HCT116 (cell line): ENCODE results near the gene ADGRE1. TPM values are rescaled to one million over a fixed set of nuclear protein-coding genes. Genes with fewer than 3 reads are reported as not detected.

ENCODE experiments used
- ATAC-seq: fragments of 200-7000 bp; cut with Tn5 transposase; 2 replicates; pipeline ENCODE4 v1.9.1; 2020; ENCODE audit warnings: mild to moderate bottlenecking, moderate library complexity
- BruUV-seq: library from RNA; stranded (reverse); fragments of 400-500 nt; replicated peaks from 2 replicates; lab custom pipeline; 2021; lab: Mats Ljungman, UMichigan
- CTCF ChIA-PET: fragments of 300-600 bp; sonication (Branson Sonifier 250); formaldehyde crosslinking; loops from one replicate; lab custom pipeline; 2021; ENCODE audit warnings: antibody characterized with exemption; lab: Charles Lee
- POLR2A ChIA-PET: fragments of 300-600, 350-600 bp; sonication (Branson Sonifier 250); formaldehyde crosslinking; loops from one replicate; lab custom pipeline; 2021; ENCODE audit warnings: antibody characterized with exemption; lab: Charles Lee
- RAD21 ChIA-PET, 2 experiments: fragments of 300-600 bp; sonication (Branson Sonifier 250); formaldehyde crosslinking; loops; one replicate each; lab custom pipeline; 2023; ENCODE audit warnings: low total read pairs in 2 of 2; ENCODE audit not compliant: uncharacterized antibody in 2 of 2, unreplicated experiment in 2 of 2, low non-redundant PET in 1 of 2; lab: Charles Lee
- DNase-seq: peaks from one replicate; pipeline ENCODE4 v3.0.0-alpha.2; 2010; ENCODE audit warnings: low read depth, low spot score
- H2AFZ ChIP-seq: fragments of 200-600 bp; shearing (Covaris generic), sonication (generic); 2 replicates; pipeline ENCODE4 v1.6.1; 2017; ENCODE audit warnings: low read depth, mixed run types, mixed read lengths, antibody characterized with exemption, low read length; ENCODE audit not compliant: poor library complexity, severe bottlenecking
- H3K27ac ChIP-seq: 2 replicates; pipeline ENCODE4 v1.5.1; 2012; ENCODE audit warnings: low read depth, low read length
- H3K27me3 ChIP-seq: fragments of 200-600 bp; sonication (generic); 2 replicates; pipeline ENCODE4 v1.6.1; 2016; ENCODE audit warnings: mixed run types, low read length, mixed read lengths; ENCODE audit not compliant: insufficient read depth
- H3K36me3 ChIP-seq, 2 experiments: fragments of 200-500 bp in 1 of 2; fragments of 200-600 bp in 1 of 2; sonication (Bioruptor generic) in 1 of 2; sonication (generic) in 1 of 2; 2 replicates each; pipeline versions ENCODE4 v1.5.1 to v1.6.1; 2014 to 2016; ENCODE audit warnings: low read length in 2 of 2, inconsistent platforms in 1 of 2, mixed read lengths in 1 of 2, mixed run types in 1 of 2; ENCODE audit not compliant: insufficient read depth in 2 of 2, control insufficient read depth in 1 of 2
- H3K4me1 ChIP-seq, 2 experiments: fragments of 200-600 bp in 1 of 2; sonication (generic) in 1 of 2; 2 replicates each; pipeline versions ENCODE4 v1.5.1 to v1.6.1; 2012 to 2017; ENCODE audit warnings: low read length in 2 of 2, inconsistent platforms in 1 of 2, mild to moderate bottlenecking in 1 of 2, mixed read lengths in 1 of 2, mixed run types in 1 of 2, moderate library complexity in 1 of 2; ENCODE audit not compliant: insufficient read depth in 2 of 2, control insufficient read depth in 1 of 2
- H3K4me2 ChIP-seq: fragments of 200-600 bp; sonication (generic); 2 replicates; pipeline ENCODE4 v1.6.1; 2017; ENCODE audit warnings: mixed run types, low read length, mixed read lengths
- H3K4me3 ChIP-seq, 2 experiments: fragments of 200-600 bp in 1 of 2; sonication (generic) in 1 of 2; replicated peaks in 1 of 2; 2 replicates each; pipeline ENCODE4 v1.5.1; 2011 to 2016; ENCODE audit warnings: low read length in 2 of 2, control low read depth in 1 of 2, low read depth in 1 of 2, mild to moderate bottlenecking in 1 of 2, mixed read lengths in 1 of 2, mixed run types in 1 of 2
- H3K79me2 ChIP-seq: fragments of 200-600 bp; sonication (generic); 2 replicates; pipeline ENCODE4 v1.6.1; 2017; ENCODE audit warnings: mild to moderate bottlenecking, mixed run types, low read length, moderate library complexity, mixed read lengths; ENCODE audit not compliant: insufficient read depth
- H3K9ac ChIP-seq: fragments of 200-600 bp; sonication (generic); 2 replicates; pipeline ENCODE4 v1.6.1; 2016; ENCODE audit warnings: low read length, mixed read lengths
- H3K9me2 ChIP-seq: fragments of 200-600 bp; sonication (generic), shearing (Covaris generic); 2 replicates; pipeline ENCODE4 v1.6.1; 2017; ENCODE audit warnings: mixed run types, mild to moderate bottlenecking, moderate library complexity; ENCODE audit not compliant: insufficient read depth
- H3K9me3 ChIP-seq, 2 experiments: fragments of 200-500 bp in 1 of 2; fragments of 200-600 bp in 1 of 2; sonication (Bioruptor generic) in 1 of 2; sonication (generic) in 1 of 2; 2 replicates each; pipeline ENCODE4 v1.6.1; 2014 to 2017; ENCODE audit warnings: low read length in 2 of 2, mixed read lengths in 2 of 2, inconsistent platforms in 1 of 2, low read depth in 1 of 2, mild to moderate bottlenecking in 1 of 2, mixed run types in 1 of 2, moderate library complexity in 1 of 2; ENCODE audit not compliant: control insufficient read depth in 1 of 2, insufficient read depth in 1 of 2
- H4K20me1 ChIP-seq: fragments of 200-600 bp; sonication (generic), shearing (Covaris generic); 2 replicates; pipeline ENCODE4 v1.6.1; 2017; ENCODE audit warnings: mixed run types, mild to moderate bottlenecking, moderate library complexity; ENCODE audit not compliant: insufficient read depth
- ATF3 ChIP-seq: IDR thresholded peaks from 2 replicates; pipeline ENCODE4 v1.6.1; 2012
- CBX3 ChIP-seq: IDR thresholded peaks from 2 replicates; pipeline ENCODE4 v1.6.1; 2012; ENCODE audit warnings: low read depth
- CEBPB ChIP-seq: IDR thresholded peaks from 2 replicates; pipeline ENCODE4 v1.6.1; 2012; ENCODE audit warnings: low read depth
- CTCF ChIP-seq, 3 experiments: fragments of 200-600 bp in 1 of 3; sonication (generic) in 1 of 3; IDR thresholded peaks in 2 of 3; conservative IDR thresholded peaks in 1 of 3; 2 replicates each; pipeline ENCODE4 v1.5.1; 2012 to 2017; ENCODE audit warnings: low read depth in 2 of 3, low read length in 2 of 3, antibody characterized with exemption in 1 of 3, borderline replicate concordance in 1 of 3, control low read depth in 1 of 3, mild to moderate bottlenecking in 1 of 3, mixed read lengths in 1 of 3, mixed run types in 1 of 3, moderate library complexity in 1 of 3; ENCODE audit not compliant: insufficient read depth in 1 of 3
- EGR1 ChIP-seq: IDR thresholded peaks from 2 replicates; pipeline ENCODE4 v1.6.1; 2012; ENCODE audit warnings: low read depth
- ELF1 ChIP-seq: IDR thresholded peaks from 2 replicates; pipeline ENCODE4 v1.6.1; 2012; ENCODE audit warnings: low read depth, borderline replicate concordance
- EZH2 ChIP-seq: fragments of 200-600 bp; sonication (generic); IDR thresholded peaks from 2 replicates; pipeline ENCODE4 v1.6.1; 2017; ENCODE audit warnings: antibody characterized with exemption, mixed run types
- JUND ChIP-seq: IDR thresholded peaks from 2 replicates; pipeline ENCODE4 v1.6.1; 2012
- MAX ChIP-seq: IDR thresholded peaks from 2 replicates; pipeline ENCODE4 v1.6.1; 2012
- POLR2A ChIP-seq: IDR thresholded peaks from 2 replicates; pipeline ENCODE4 v1.7.0; 2011; ENCODE audit warnings: borderline replicate concordance; ENCODE audit not compliant: insufficient read depth, insufficient read length; ENCODE audit errors: extremely low read depth
- POLR2AphosphoS5 ChIP-seq: IDR thresholded peaks from 2 replicates; pipeline ENCODE4 v1.6.1; 2011; ENCODE audit warnings: mild to moderate bottlenecking, low read depth, low read length, moderate library complexity
- RAD21 ChIP-seq: IDR thresholded peaks from 2 replicates; pipeline ENCODE4 v1.6.1; 2012; ENCODE audit warnings: low read depth, mild to moderate bottlenecking
- REST ChIP-seq: IDR thresholded peaks from 2 replicates; pipeline ENCODE4 v1.6.1; 2012; ENCODE audit warnings: low read depth
- SP1 ChIP-seq: IDR thresholded peaks from 2 replicates; pipeline ENCODE4 v1.6.1; 2012; ENCODE audit warnings: low read depth
- SRF ChIP-seq: IDR thresholded peaks from 2 replicates; pipeline ENCODE4 v1.6.1; 2012; ENCODE audit warnings: low read depth
- TCF7L2 ChIP-seq: IDR thresholded peaks from 2 replicates; pipeline ENCODE4 v1.7.0; 2011; ENCODE audit warnings: borderline replicate concordance, inconsistent platforms; ENCODE audit not compliant: insufficient read depth, insufficient read length; ENCODE audit errors: extremely low read depth
- ZBTB33 ChIP-seq: IDR thresholded peaks from 2 replicates; pipeline ENCODE4 v1.6.1; 2011; ENCODE audit warnings: mild to moderate bottlenecking, low read length, moderate library complexity; ENCODE audit not compliant: insufficient replicate concordance; ENCODE audit errors: extremely low read depth
- ZFX ChIP-seq: fragments of 450-650 bp; IDR thresholded peaks from 2 replicates; pipeline ENCODE4 v1.6.1; 2017
- ZNF274 ChIP-seq: fragments of 200-500 bp; sonication (Bioruptor generic); IDR thresholded peaks from 2 replicates; pipeline ENCODE4 v1.6.1; 2014; ENCODE audit warnings: mild to moderate bottlenecking, low read depth, low read length, inconsistent platforms
- intact Hi-C: fragments of 100-400 bp; cut with micrococcal nuclease; formaldehyde crosslinking; loops from 2 replicates; pipeline ENCODE4 v1.10.0; 2022
- total RNA-seq: library from RNA; stranded (reverse); gene quantifications from one replicate; pipeline ENCODE4 v1.2.1, GENCODE V29; 2021; ENCODE audit not compliant: unreplicated experiment

The ADGRE1 gene
- total RNA-seq, 1 experiment from 2014 or later: not detected

- H3K27me3 ChIP-seq: no peaks in the 10 kb centered on the region
- BruUV-seq: no TSS peak
- no peaks in the 10 kb centered on the region for H4K20me1 ChIP-seq
- CTCF ChIA-PET: interaction anchor here (0.6 to 4.8 kb wide), 11 partner anchors 21 to 736 kb away, joined by 3 to 91 read pairs (median 3); partner anchors contain the start of gene GPR108
- no peak overlapping the region for H3K4me3 ChIP-seq
- intact Hi-C loops: loop anchor here (2.0 to 5.0 kb wide), 4 partner anchors 33 to 735 kb away; partner anchors contain the start of gene SH2D3A
- DNase-seq (no peak), ATAC-seq (no peak)
- H3K36me3 ChIP-seq: no peaks in the 10 kb centered on the region
- no peak overlapping the region for H3K27ac ChIP-seq
- H3K79me2 ChIP-seq: no peaks in the 10 kb centered on the region
- no peak overlapping the region for H3K9ac ChIP-seq
- POLR2A ChIA-PET: interaction anchor here (0.6 to 2.4 kb wide), 2 partner anchors 124 to 454 kb away, joined by 3 to 13 read pairs; partner anchors contain the start of gene GPR108
- RAD21 ChIA-PET: interaction anchor here in 1 of 2 experiments (0.9 kb wide), 1 partner anchor 124 kb away, joined by 5 read pairs; the partner anchor contains the start of gene GPR108
- H3K4me2 ChIP-seq: no peak overlapping the region
- TF ChIP-seq ATF3: no peak
- TF ChIP-seq CBX3: no peak
- no peak for TF ChIP-seq POLR2A
- TF ChIP-seq ZFX: no peak
- TF ChIP-seq REST: no peak
- no peak for TF ChIP-seq SRF
- no peak for TF ChIP-seq SP1
- no peak for TF ChIP-seq CTCF (IDR thresholded peaks at IDR 0.05 in 2 of 3, conservative IDR thresholded peaks at IDR 0.05 in 1 of 3; ENCODE audit: borderline replicate concordance in 1 of 3, insufficient read depth in 1 of 3, low read depth in 2 of 3, low read length in 2 of 3)
- TF ChIP-seq ZBTB33: no peak
- TF ChIP-seq MAX: no peak
- TF ChIP-seq EZH2: no peak
- no peak for TF ChIP-seq EGR1
- no peak for TF ChIP-seq TCF7L2
- no peak for TF ChIP-seq RAD21
- TF ChIP-seq ELF1: no peak
- TF ChIP-seq ZNF274: no peak
- TF ChIP-seq CEBPB: no peak
- no peak for TF ChIP-seq POLR2AphosphoS5
- TF ChIP-seq JUND: no peak
- TF ChIP-seq, all 23 proteins: peak for 0
- Histone ChIP-seq H3K9me2 (no peaks in the 10 kb centered on the region), H3K9me3 (no peaks in the 10 kb centered on the region), H2AFZ (no peak overlapping the region), H3K4me1 (peaks cover 0 to 8% of the 10 kb centered on the region in 2 experiments; a peak in 2 of 4 replicates)
Measured at GRCh38 chr19:6861683-6862286, 25.6 kb upstream of the ADGRE1 start.
